ENCODE results near the gene KRT81. TPM values are rescaled to one million over a fixed set of nuclear protein-coding genes. Genes with fewer than 3 reads are reported as not detected.
A peak's percentile ranks its signal among the peaks of the same experiment; 100 is the strongest.

KRT81 gene
- total RNA-seq, 4 donors from 2014 or later: not detected

- peaks cover 0 to 3% of the 10 kb centered on the region in 2 donors for H3K4me1 ChIP-seq
- H3K36me3 ChIP-seq: no peaks in the 10 kb centered on the region
- DNase-seq (no peak), ATAC-seq (no peak)
- H3K4me3 ChIP-seq: no peak overlapping the region
- no peaks in the 10 kb centered on the region for H3K9me3 ChIP-seq
- intact Hi-C loops (cut with DNase I; ENCODE audit: low total_unique reads): loop anchor here (2.0 kb wide), 1 partner anchor 13 kb away; no protein-coding TSS in a partner anchor
- in situ Hi-C loops (cut with MboI; ENCODE audit: low sequenced_read_pairs in 4 of 4): no loop called here
- no peak for TF ChIP-seq POLR2A (IDR thresholded peaks at IDR 0.05)
- TF ChIP-seq, protein P1, sequence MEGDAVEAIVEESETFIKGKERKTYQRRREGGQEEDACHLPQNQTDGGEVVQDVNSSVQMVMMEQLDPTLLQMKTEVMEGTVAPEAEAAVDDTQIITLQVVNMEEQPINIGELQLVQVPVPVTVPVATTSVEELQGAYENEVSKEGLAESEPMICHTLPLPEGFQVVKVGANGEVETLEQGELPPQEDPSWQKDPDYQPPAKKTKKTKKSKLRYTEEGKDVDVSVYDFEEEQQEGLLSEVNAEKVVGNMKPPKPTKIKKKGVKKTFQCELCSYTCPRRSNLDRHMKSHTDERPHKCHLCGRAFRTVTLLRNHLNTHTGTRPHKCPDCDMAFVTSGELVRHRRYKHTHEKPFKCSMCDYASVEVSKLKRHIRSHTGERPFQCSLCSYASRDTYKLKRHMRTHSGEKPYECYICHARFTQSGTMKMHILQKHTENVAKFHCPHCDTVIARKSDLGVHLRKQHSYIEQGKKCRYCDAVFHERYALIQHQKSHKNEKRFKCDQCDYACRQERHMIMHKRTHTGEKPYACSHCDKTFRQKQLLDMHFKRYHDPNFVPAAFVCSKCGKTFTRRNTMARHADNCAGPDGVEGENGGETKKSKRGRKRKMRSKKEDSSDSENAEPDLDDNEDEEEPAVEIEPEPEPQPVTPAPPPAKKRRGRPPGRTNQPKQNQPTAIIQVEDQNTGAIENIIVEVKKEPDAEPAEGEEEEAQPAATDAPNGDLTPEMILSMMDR (IDR thresholded peaks at IDR 0.05 in 4 of 5, conservative IDR thresholded peaks at IDR 0.05 in 1 of 5): no peak
- peaks cover 16 to 23% (median 21%) of the 10 kb centered on the region in 3 donors for H3K27me3 ChIP-seq
- H3K27ac ChIP-seq: no peak overlapping the region
Measured at GRCh38 chr12:52262286-52262685, 29.0 kb downstream of the KRT81 start.

DNA sequence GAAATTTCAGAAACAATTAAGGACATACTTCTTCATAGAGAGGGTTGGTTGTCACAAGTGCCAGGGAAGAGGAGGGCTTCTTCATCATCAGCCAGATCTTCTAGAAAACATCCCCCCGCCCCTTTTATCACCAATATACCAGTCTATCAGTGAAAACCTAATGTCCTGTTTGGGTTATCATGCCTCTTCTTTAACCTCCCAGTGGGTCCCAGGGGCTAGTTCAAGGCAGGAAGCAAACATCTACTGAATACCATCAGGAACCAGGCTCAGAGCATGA lies 30.2 kb downstream of the KRT81 start:
- Histone ChIP-seq H3K9me3 (no peaks in the 10 kb centered on the region), H3K27me3 (peaks cover 27 to 31% (median 27%) of the 10 kb centered on the region in 3 donors), H3K27ac (no peak overlapping the region), H3K36me3 (no peaks in the 10 kb centered on the region), H3K4me1 (peaks cover 0 to 3% of the 10 kb centered on the region in 2 donors), H3K4me3 (no peak overlapping the region)
- in situ Hi-C loops (cut with MboI; ENCODE audit: low sequenced_read_pairs in 4 of 4): no loop called here
- intact Hi-C loops (cut with DNase I; ENCODE audit: low total_unique reads): no loop called here
- ATAC-seq (no peak), DNase-seq (no peak)
- TF ChIP-seq, protein P1 (IDR thresholded peaks at IDR 0.05 in 4 of 5, conservative IDR thresholded peaks at IDR 0.05 in 1 of 5): no peak
- TF ChIP-seq POLR2A (IDR thresholded peaks at IDR 0.05): no peak

GRCh38 chr12:52260361-52261207 lies 30.8 kb downstream of the KRT81 start:
- DNase-seq: no peak
- Histone ChIP-seq H3K27ac (no peak overlapping the region), H3K4me1 (peaks cover 0 to 3% of the 10 kb centered on the region in 2 donors), H3K9me3 (no peaks in the 10 kb centered on the region), H3K27me3 (peaks cover 27 to 31% (median 27%) of the 10 kb centered on the region in 3 donors), H3K36me3 (no peaks in the 10 kb centered on the region), H3K4me3 (no peak overlapping the region)
- no peak for ATAC-seq
- TF ChIP-seq, protein P1 (IDR thresholded peaks at IDR 0.05 in 4 of 5, conservative IDR thresholded peaks at IDR 0.05 in 1 of 5): no peak
- TF ChIP-seq POLR2A (IDR thresholded peaks at IDR 0.05): no peak
- intact Hi-C loops (cut with DNase I; ENCODE audit: low total_unique reads) (no loop called here), in situ Hi-C loops (cut with MboI; ENCODE audit: low sequenced_read_pairs in 4 of 4) (no loop called here)

GRCh38 chr12:52259657-52260243 lies 31.6 kb downstream of the KRT81 start:
- in situ Hi-C loops (cut with MboI; ENCODE audit: low sequenced_read_pairs in 4 of 4) (no loop called here), intact Hi-C loops (cut with DNase I; ENCODE audit: low total_unique reads) (no loop called here)
- ATAC-seq (peak in 1 of 2 donors; percentile 12), DNase-seq (no peak)
- Histone ChIP-seq H3K9me3 (no peaks in the 10 kb centered on the region), H3K36me3 (no peaks in the 10 kb centered on the region), H3K4me1 (peaks cover 0 to 3% of the 10 kb centered on the region in 2 donors), H3K4me3 (no peak overlapping the region), H3K27ac (no peak overlapping the region), H3K27me3 (peaks cover 27 to 31% (median 30%) of the 10 kb centered on the region in 3 donors)
- no peak for TF ChIP-seq POLR2A (IDR thresholded peaks at IDR 0.05)
- TF ChIP-seq, protein P1 (IDR thresholded peaks at IDR 0.05 in 4 of 5, conservative IDR thresholded peaks at IDR 0.05 in 1 of 5): no peak
